Peyer's patch (tissue), 4 donors: ENCODE data around the gene ALDH18A1. TPM values are rescaled to one million over a fixed set of nuclear protein-coding genes. Genes with fewer than 3 reads are reported as not detected.
"Not testable (repeated sequence)": the region's sequence is repeated elsewhere in the genome, so short reads cannot be mapped to it uniquely, and the experiment has no call there.

Experiments
- DNase-seq, 3 donors: peaks; one replicate each; pipeline ENCODE4 v3.0.0-alpha.2; 2017 to 2019
- H3K27ac ChIP-seq, 4 donors: fragments of 200-600 bp; sonication (generic); one replicate each; pipeline ENCODE4 v1.5.1; 2016 to 2019
- H3K27me3 ChIP-seq, 2 donors: fragments of 200-600 bp; sonication (generic); one replicate each; pipeline ENCODE4 v1.5.1; 2019
- H3K36me3 ChIP-seq, 3 donors: fragments of 200-600 bp; sonication (generic); one replicate each; pipeline ENCODE4 v1.5.1; 2016 to 2019
- H3K4me1 ChIP-seq, 4 donors: fragments of 200-600 bp; sonication (generic); one replicate each; pipeline ENCODE4 v1.5.1; 2016 to 2019
- H3K4me3 ChIP-seq, 4 donors: fragments of 200-600 bp; sonication (generic); 1 replicate in 3 of 4; 2 replicates in 1 of 4; pipeline ENCODE4 v1.5.1; 2016 to 2019; ENCODE audit warnings: mild to moderate bottlenecking in 1 of 4
- H3K9me3 ChIP-seq, 4 donors: fragments of 200-600 bp; sonication (generic); one replicate each; pipeline ENCODE4 v1.5.1; 2016 to 2019; ENCODE audit warnings: mild to moderate bottlenecking in 1 of 4
- CTCF ChIP-seq, 6 experiments: fragments of 450-650 bp in 4 of 6; fragments of 200-600 bp in 2 of 6; sonication (generic) in 1 of 6; IDR thresholded peaks; one replicate each; pipeline ENCODE4 v1.5.1; 2017 to 2019; ENCODE audit warnings: antibody characterized with exemption in 6 of 6, mild to moderate bottlenecking in 3 of 6, moderate library complexity in 1 of 6
- POLR2A ChIP-seq, 2 donors: fragments of 450-650 bp; IDR thresholded peaks; one replicate each; pipeline ENCODE4 v1.5.1; 2017; ENCODE audit warnings: antibody characterized with exemption in 2 of 2, mild to moderate bottlenecking in 2 of 2, moderate library complexity in 2 of 2
- total RNA-seq, 4 donors: library from RNA; depleted of rRNA; stranded (reverse); fragments of >200 nt; gene quantifications; one replicate each; pipeline ENCODE4 v1.1.0, GENCODE V29; 2016

ALDH18A1 gene
- total RNA-seq, 4 donors from 2014 or later: 108 to 319 (median 206) TPM

- Histone ChIP-seq H3K4me1 (peaks cover 0 to 4% (median 0%) of the 10 kb centered on the region in 4 donors), H3K9me3 (no peaks in the 10 kb centered on the region), H3K27me3 (no peaks in the 10 kb centered on the region), H3K36me3 (peaks cover 0 to 98% (median 0%) of the 10 kb centered on the region in 3 donors), H3K27ac (peak overlapping the region in 1 of 4 donors; percentile 25), H3K4me3 (no peak overlapping the region)
- TF ChIP-seq POLR2A (IDR thresholded peaks at IDR 0.05) (no peak), CTCF (IDR thresholded peaks at IDR 0.05) (no peak)
- no peak for DNase-seq
Measured at GRCh38 chr10:95635319-95635733, 21.2 kb downstream of the ALDH18A1 start.

GRCh38 chr10:95628786-95629185 lies 27.7 kb downstream of the ALDH18A1 start:
- Histone ChIP-seq H3K4me3 (no peak overlapping the region), H3K27ac (peak overlapping the region in 3 of 4 donors; percentile 9 to 83 (median 64)), H3K27me3 (no peaks in the 10 kb centered on the region), H3K36me3 (peaks cover 0 to 71% (median 0%) of the 10 kb centered on the region in 3 donors), H3K9me3 (no peaks in the 10 kb centered on the region), H3K4me1 (peaks cover 0 to 13% (median 0%) of the 10 kb centered on the region in 4 donors)
- TF ChIP-seq CTCF (IDR thresholded peaks at IDR 0.05) (no peak), POLR2A (IDR thresholded peaks at IDR 0.05) (peak in 1 of 2 donors; percentile 55)
- DNase-seq: peak in 1 of 3 donors; percentile 74

GRCh38 chr10:95626500-95626899 lies 30.0 kb downstream of the ALDH18A1 start:
- no peaks in the 10 kb centered on the region for H3K9me3 ChIP-seq
- no peaks in the 10 kb centered on the region for H3K27me3 ChIP-seq
- no peak for DNase-seq
- H3K27ac ChIP-seq: peak overlapping the region in 2 of 4 donors; percentile 45 to 57
- H3K4me3 ChIP-seq: no peak overlapping the region
- TF ChIP-seq CTCF (IDR thresholded peaks at IDR 0.05) (no peak), POLR2A (IDR thresholded peaks at IDR 0.05) (no peak)
- peaks cover 0 to 13% (median 0%) of the 10 kb centered on the region in 4 donors for H3K4me1 ChIP-seq
- peaks cover 0 to 72% (median 0%) of the 10 kb centered on the region in 3 donors for H3K36me3 ChIP-seq

GRCh38 chr10:95620415-95620814 lies 36.1 kb downstream of the ALDH18A1 start:
- H3K4me3 ChIP-seq, DNase-seq, H3K27ac ChIP-seq, H3K9me3 ChIP-seq, H3K27me3 ChIP-seq, H3K4me1 ChIP-seq: not testable (repeated sequence)
- H3K36me3 ChIP-seq: peaks cover 0 to 96% (median 0%) of the 10 kb centered on the region in 3 donors

GRCh38 chr10:95618101-95618500 lies 38.4 kb downstream of the ALDH18A1 start:
- Histone ChIP-seq H3K27ac (no peak overlapping the region), H3K27me3 (no peaks in the 10 kb centered on the region), H3K4me3 (no peak overlapping the region), H3K4me1 (peaks cover 0 to 12% (median 0%) of the 10 kb centered on the region in 4 donors), H3K36me3 (peaks cover 0 to 96% (median 0%) of the 10 kb centered on the region in 3 donors), H3K9me3 (no peaks in the 10 kb centered on the region)
- TF ChIP-seq CTCF (IDR thresholded peaks at IDR 0.05) (no peak), POLR2A (IDR thresholded peaks at IDR 0.05) (no peak)
- DNase-seq: no peak

GRCh38 chr10:95616446-95616845 lies 40.1 kb downstream of the ALDH18A1 start:
- DNase-seq: no peak
- H3K4me3 ChIP-seq: no peak overlapping the region
- H3K36me3 ChIP-seq: peaks cover 0 to 97% (median 0%) of the 10 kb centered on the region in 3 donors
- H3K4me1 ChIP-seq: peaks cover 0 to 20% (median 0%) of the 10 kb centered on the region in 4 donors
- no peak overlapping the region for H3K27ac ChIP-seq
- H3K27me3 ChIP-seq: no peaks in the 10 kb centered on the region
- H3K9me3 ChIP-seq: no peaks in the 10 kb centered on the region
- TF ChIP-seq POLR2A (IDR thresholded peaks at IDR 0.05) (no peak), CTCF (IDR thresholded peaks at IDR 0.05) (no peak)
